Measurements from ENCODE around the gene NDUFA6. TPM values are rescaled to one million over a fixed set of nuclear protein-coding genes. Genes with fewer than 3 reads are reported as not detected.
"Not testable (repeated sequence)": the region's sequence is repeated elsewhere in the genome, so short reads cannot be mapped to it uniquely, and the experiment has no call there.

Gene NDUFA6
- total RNA-seq, 1 experiment from 2014 or later: 166 TPM

DNA sequence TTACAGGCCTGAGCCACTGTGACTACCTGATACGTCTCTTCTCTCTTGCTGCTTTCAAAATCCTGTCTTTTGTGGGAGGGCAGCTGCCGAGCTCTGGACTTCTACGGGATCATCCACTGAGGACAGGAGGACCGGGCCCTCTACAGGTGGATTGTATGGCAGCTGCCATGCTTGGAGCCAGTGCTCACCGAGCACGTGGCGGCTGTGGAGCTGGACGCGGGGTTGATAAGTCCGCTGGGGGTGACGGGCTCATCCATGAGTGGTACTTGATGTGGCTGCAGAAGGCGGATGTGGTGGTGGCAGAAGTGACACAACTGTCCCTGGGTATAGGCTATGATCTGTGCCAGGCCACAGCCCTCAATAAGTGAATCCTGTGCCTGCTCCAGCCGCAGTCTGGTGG, 41.9 kb upstream of the NDUFA6 start:
- DNase-seq (ENCODE audit: low spot score): no peak
- Histone ChIP-seq H3K36me3 (ENCODE audit: insufficient read depth, low read length, poor library complexity, severe bottlenecking) (no peaks in the 10 kb centered on the region), H3K9me3 (ENCODE audit: low read depth, low read length, poor library complexity, severe bottlenecking) (no peaks in the 10 kb centered on the region), H3K4me1 (ENCODE audit: insufficient read depth, low read length, poor library complexity, severe bottlenecking) (no peaks in the 10 kb centered on the region), H3K27me3 (replicated peaks; ENCODE audit: insufficient read depth, low read depth, low read length, poor library complexity) (no peaks in the 10 kb centered on the region), H3K27ac (ENCODE audit: low read depth, low read length, poor library complexity, severe bottlenecking) (no peak overlapping the region), H3K4me3 (ENCODE audit: low read depth, low read length, poor library complexity, severe bottlenecking) (no peak overlapping the region)
- intact Hi-C loops (cut with micrococcal nuclease; ENCODE audit: unreplicated experiment): no loop called here
- ChIA-PET POLR2A (ENCODE audit: low non-redundant PET) (no interaction called here), CTCF (no interaction called here)
- BruUV-seq (replicated peaks): no TSS peak
- TF ChIP-seq EZH2 (IDR thresholded peaks at IDR 0.05; ENCODE audit: borderline replicate concordance, low read depth, low read length, poor library complexity, severe bottlenecking): no peak
- TF ChIP-seq CTCF (conservative IDR thresholded peaks at IDR 0.05; ENCODE audit: low read depth, low read length): no peak

DNA sequence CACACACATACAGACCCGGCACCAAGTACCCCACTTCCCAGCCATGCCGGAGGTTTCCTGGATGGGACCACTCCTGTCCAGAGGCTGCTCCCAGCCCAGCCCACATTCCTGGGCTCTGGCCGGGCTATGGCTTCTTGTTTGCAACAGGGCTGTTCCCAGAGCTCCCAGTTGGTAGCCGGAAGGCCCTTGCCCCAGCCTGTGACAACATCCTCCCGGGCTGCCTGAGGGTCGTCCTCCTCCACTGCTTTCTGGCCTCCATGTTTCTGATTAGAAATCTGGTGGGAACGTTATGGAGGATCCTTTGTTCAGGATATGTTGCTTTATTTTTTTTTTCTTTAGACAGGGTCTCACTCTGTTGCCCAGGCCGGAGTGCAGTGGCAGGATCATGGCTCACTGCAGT, 41.0 kb upstream of the NDUFA6 start:
- no peak for DNase-seq (ENCODE audit: low spot score)
- ChIA-PET POLR2A (ENCODE audit: low non-redundant PET) (no interaction called here), CTCF (no interaction called here)
- Histone ChIP-seq H3K36me3 (ENCODE audit: insufficient read depth, low read length, poor library complexity, severe bottlenecking) (no peaks in the 10 kb centered on the region), H3K4me1 (ENCODE audit: insufficient read depth, low read length, poor library complexity, severe bottlenecking) (no peaks in the 10 kb centered on the region), H3K4me3 (ENCODE audit: low read depth, low read length, poor library complexity, severe bottlenecking) (no peak overlapping the region), H3K9me3 (ENCODE audit: low read depth, low read length, poor library complexity, severe bottlenecking) (no peaks in the 10 kb centered on the region), H3K27me3 (replicated peaks; ENCODE audit: insufficient read depth, low read depth, low read length, poor library complexity) (no peaks in the 10 kb centered on the region), H3K27ac (ENCODE audit: low read depth, low read length, poor library complexity, severe bottlenecking) (no peak overlapping the region)
- no TSS peak for BruUV-seq (replicated peaks)
- intact Hi-C loops (cut with micrococcal nuclease; ENCODE audit: unreplicated experiment): no loop called here
- TF ChIP-seq CTCF (conservative IDR thresholded peaks at IDR 0.05; ENCODE audit: low read depth, low read length) (no peak), EZH2 (IDR thresholded peaks at IDR 0.05; ENCODE audit: borderline replicate concordance, low read depth, low read length, poor library complexity, severe bottlenecking) (no peak)

- POLR2A ChIA-PET (ENCODE audit: low non-redundant PET); H3K9me3 ChIP-seq (ENCODE audit: low read depth, low read length, poor library complexity, severe bottlenecking); DNase-seq (ENCODE audit: low spot score); intact Hi-C loops (cut with micrococcal nuclease; ENCODE audit: unreplicated experiment); H3K4me1 ChIP-seq (ENCODE audit: insufficient read depth, low read length, poor library complexity, severe bottlenecking); BruUV-seq (replicated peaks); H3K4me3 ChIP-seq (ENCODE audit: low read depth, low read length, poor library complexity, severe bottlenecking); H3K27ac ChIP-seq (ENCODE audit: low read depth, low read length, poor library complexity, severe bottlenecking); H3K27me3 ChIP-seq (replicated peaks; ENCODE audit: insufficient read depth, low read depth, low read length, poor library complexity); H3K36me3 ChIP-seq (ENCODE audit: insufficient read depth, low read length, poor library complexity, severe bottlenecking); CTCF ChIA-PET: not testable (repeated sequence)
Observed at GRCh38 chr22:42130639-42131431, 40.3 kb upstream of the NDUFA6 start, which contains the start of gene CYP2D6. Gene CYP2D6 (minus strand): TSS chr22:42130810. CDS start chr22:42130791, 19 bp downstream.

DNA sequence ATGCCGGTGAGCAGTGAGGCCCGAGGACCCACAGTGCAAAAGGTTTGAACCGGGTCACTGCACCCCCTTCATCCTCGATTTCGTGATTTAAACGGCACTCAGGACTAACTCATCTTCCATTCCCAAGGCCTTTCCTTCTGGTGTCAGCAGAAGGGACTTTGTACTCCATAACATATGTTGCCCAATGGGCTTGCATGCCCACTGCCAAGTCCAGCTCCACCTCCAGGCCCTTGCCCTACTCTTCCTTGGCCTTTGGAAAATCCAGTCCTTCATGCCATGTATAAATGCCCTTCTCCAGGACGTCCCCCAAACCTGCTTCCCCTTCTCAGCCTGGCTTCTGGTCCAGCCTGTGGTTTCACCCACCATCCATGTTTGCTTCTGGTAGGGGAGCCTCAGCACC, 39.6 kb upstream of the NDUFA6 start:
- H3K9me3 ChIP-seq (ENCODE audit: low read depth, low read length, poor library complexity, severe bottlenecking); H3K4me1 ChIP-seq (ENCODE audit: insufficient read depth, low read length, poor library complexity, severe bottlenecking); H3K4me3 ChIP-seq (ENCODE audit: low read depth, low read length, poor library complexity, severe bottlenecking); DNase-seq (ENCODE audit: low spot score); H3K27me3 ChIP-seq (replicated peaks; ENCODE audit: insufficient read depth, low read depth, low read length, poor library complexity); H3K36me3 ChIP-seq (ENCODE audit: insufficient read depth, low read length, poor library complexity, severe bottlenecking); intact Hi-C loops (cut with micrococcal nuclease; ENCODE audit: unreplicated experiment); BruUV-seq (replicated peaks); CTCF ChIA-PET; H3K27ac ChIP-seq (ENCODE audit: low read depth, low read length, poor library complexity, severe bottlenecking); POLR2A ChIA-PET (ENCODE audit: low non-redundant PET): not testable (repeated sequence)

GRCh38 chr22:42128776-42129694, 38.5 kb upstream of the NDUFA6 start:
- intact Hi-C loops (cut with micrococcal nuclease; ENCODE audit: unreplicated experiment); DNase-seq (ENCODE audit: low spot score); H3K4me3 ChIP-seq (ENCODE audit: low read depth, low read length, poor library complexity, severe bottlenecking); H3K9me3 ChIP-seq (ENCODE audit: low read depth, low read length, poor library complexity, severe bottlenecking); BruUV-seq (replicated peaks); CTCF ChIA-PET; H3K27ac ChIP-seq (ENCODE audit: low read depth, low read length, poor library complexity, severe bottlenecking); H3K36me3 ChIP-seq (ENCODE audit: insufficient read depth, low read length, poor library complexity, severe bottlenecking); H3K4me1 ChIP-seq (ENCODE audit: insufficient read depth, low read length, poor library complexity, severe bottlenecking); H3K27me3 ChIP-seq (replicated peaks; ENCODE audit: insufficient read depth, low read depth, low read length, poor library complexity); POLR2A ChIA-PET (ENCODE audit: low non-redundant PET): not testable (repeated sequence)

DNA sequence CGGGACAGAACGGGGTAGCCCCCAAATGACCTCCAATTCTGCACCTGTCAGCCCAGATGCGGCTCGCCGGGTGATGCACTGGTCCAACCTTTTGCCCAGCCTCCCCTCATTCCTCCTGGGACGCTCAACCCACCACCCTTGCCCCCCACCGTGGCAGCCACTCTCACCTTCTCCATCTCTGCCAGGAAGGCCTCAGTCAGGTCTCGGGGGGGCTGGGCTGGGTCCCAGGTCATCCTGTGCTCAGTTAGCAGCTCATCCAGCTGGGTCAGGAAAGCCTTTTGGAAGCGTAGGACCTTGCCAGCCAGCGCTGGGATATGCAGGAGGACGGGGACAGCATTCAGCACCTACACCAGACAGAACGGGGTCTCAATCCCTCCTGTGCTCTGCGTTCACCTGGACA, 37.4 kb upstream of the NDUFA6 start:
- H3K4me3 ChIP-seq (ENCODE audit: low read depth, low read length, poor library complexity, severe bottlenecking); DNase-seq (ENCODE audit: low spot score); intact Hi-C loops (cut with micrococcal nuclease; ENCODE audit: unreplicated experiment); CTCF ChIA-PET; BruUV-seq (replicated peaks); H3K4me1 ChIP-seq (ENCODE audit: insufficient read depth, low read length, poor library complexity, severe bottlenecking); H3K27ac ChIP-seq (ENCODE audit: low read depth, low read length, poor library complexity, severe bottlenecking); H3K9me3 ChIP-seq (ENCODE audit: low read depth, low read length, poor library complexity, severe bottlenecking); H3K27me3 ChIP-seq (replicated peaks; ENCODE audit: insufficient read depth, low read depth, low read length, poor library complexity); POLR2A ChIA-PET (ENCODE audit: low non-redundant PET); H3K36me3 ChIP-seq (ENCODE audit: insufficient read depth, low read length, poor library complexity, severe bottlenecking): not testable (repeated sequence)

Data from A673 (cell line).